ENCODE results near the gene CHMP3.
"Not testable (repeated sequence)": the region's sequence is repeated elsewhere in the genome, so short reads cannot be mapped to it uniquely, and the experiment has no call there.

CHMP3 gene

GRCh38 chr2:86562922-86563649, at the start of gene CHMP3:
Gene CHMP3, minus strand, starts transcription at chr2:86563443. Its CDS starts 95 bp downstream, at chr2:86563348.
- DNase-seq = peak; percentile 91 to 96

GRCh38 chr2:86610871-86611270, 47.6 kb upstream of the CHMP3 start:
- no peak for DNase-seq

- no peak for DNase-seq
These were observed 45.7 kb upstream of the CHMP3 start for GRCh38 chr2:86608832-86609410.

- no peak for DNase-seq
These were observed 40.7 kb upstream of the CHMP3 start for GRCh38 chr2:86603905-86604304.

GRCh38 chr2:86598966-86599365, 35.7 kb upstream of the CHMP3 start:
- no peak for DNase-seq

- no peak for DNase-seq
These were observed 32.9 kb upstream of the CHMP3 start for GRCh38 chr2:86596118-86596517.

- no peak for DNase-seq
These were observed 30.0 kb upstream of the CHMP3 start for GRCh38 chr2:86593266-86593665.

GRCh38 chr2:86592547-86593230, 29.4 kb upstream of the CHMP3 start:
- DNase-seq = no peak

GRCh38 chr2:86589701-86590100, 26.5 kb upstream of the CHMP3 start:
- not testable (repeated sequence) for DNase-seq

GRCh38 chr2:86584151-86584913, 21.1 kb upstream of the CHMP3 start:
- DNase-seq = no peak

GRCh38 chr2:86580560-86580959, 17.3 kb upstream of the CHMP3 start:
- no peak for DNase-seq

- DNase-seq = no peak
These were observed 14.7 kb upstream of the CHMP3 start for GRCh38 chr2:86577817-86578456.

- no peak for DNase-seq
These were observed 6.8 kb upstream of the CHMP3 start for GRCh38 chr2:86570059-86570458.

GRCh38 chr2:86566821-86567190, 3.6 kb upstream of the CHMP3 start:
- DNase-seq = no peak

GRCh38 chr2:86566158-86566820, 3.0 kb upstream of the CHMP3 start:
- no peak for DNase-seq

- DNase-seq = no peak
These were observed 413 bp upstream of the CHMP3 start for GRCh38 chr2:86563650-86564061.

- DNase-seq = no peak
These were observed 740 bp downstream of the CHMP3 start for GRCh38 chr2:86562485-86562921.

GRCh38 chr2:86557836-86558235, 5.4 kb downstream of the CHMP3 start:
- DNase-seq = no peak

GRCh38 chr2:86556508-86556907, 6.7 kb downstream of the CHMP3 start:
- DNase-seq = peak; percentile 16 to 26

GRCh38 chr2:86552889-86553288, 10.4 kb downstream of the CHMP3 start:
- DNase-seq = no peak

GRCh38 chr2:86549963-86550725, 13.1 kb downstream of the CHMP3 start:
- not testable (repeated sequence) for DNase-seq
